ENCODE data around the gene DROSHA.

Gene DROSHA

GRCh38 chr5:31531543-31531887, 378 bp downstream of the DROSHA start:
- peaks cover 15% of the 10 kb centered on the region for H3K4me1 ChIP-seq (ENCODE audit: control insufficient read depth, insufficient read depth, low read length)
- WGBS, 2 experiments: 0 to 1% methylated on average over 13 of the region's 13 CpGs
- H3K36me3 ChIP-seq (ENCODE audit: control insufficient read depth, insufficient read depth, low read length): peaks cover 35% of the 10 kb centered on the region
- H3K9me3 ChIP-seq (ENCODE audit: control insufficient read depth, low read length): no peaks in the 10 kb centered on the region
- H3K4me3 ChIP-seq (ENCODE audit: insufficient read depth, low read depth, low read length): peak overlapping the region; percentile 78
- H3K27ac ChIP-seq (ENCODE audit: insufficient read depth, low read depth, low read length, poor library complexity, severe bottlenecking): peak overlapping the region; percentile 61
- no peaks in the 10 kb centered on the region for H3K27me3 ChIP-seq (ENCODE audit: control insufficient read depth, insufficient read depth, low read length, poor library complexity, severe bottlenecking)

GRCh38 chr5:31530541-31531265, 1.2 kb downstream of the DROSHA start:
- peaks cover 15% of the 10 kb centered on the region for H3K4me1 ChIP-seq (ENCODE audit: control insufficient read depth, insufficient read depth, low read length)
- H3K36me3 ChIP-seq (ENCODE audit: control insufficient read depth, insufficient read depth, low read length): peaks cover 43% of the 10 kb centered on the region
- no peaks in the 10 kb centered on the region for H3K9me3 ChIP-seq (ENCODE audit: control insufficient read depth, low read length)
- H3K27ac ChIP-seq (ENCODE audit: insufficient read depth, low read depth, low read length, poor library complexity, severe bottlenecking): no peak overlapping the region
- 81 to 84% methylated on average over 9 of the region's 9 CpGs for WGBS, 2 experiments
- no peaks in the 10 kb centered on the region for H3K27me3 ChIP-seq (ENCODE audit: control insufficient read depth, insufficient read depth, low read length, poor library complexity, severe bottlenecking)
- peak overlapping the region; percentile 78 for H3K4me3 ChIP-seq (ENCODE audit: insufficient read depth, low read depth, low read length)

- Histone ChIP-seq H3K36me3 (ENCODE audit: control insufficient read depth, insufficient read depth, low read length) (peaks cover 39% of the 10 kb centered on the region), H3K4me1 (ENCODE audit: control insufficient read depth, insufficient read depth, low read length) (no peaks in the 10 kb centered on the region), H3K27ac (ENCODE audit: insufficient read depth, low read depth, low read length, poor library complexity, severe bottlenecking) (no peak overlapping the region), H3K9me3 (ENCODE audit: control insufficient read depth, low read length) (no peaks in the 10 kb centered on the region), H3K27me3 (ENCODE audit: control insufficient read depth, insufficient read depth, low read length, poor library complexity, severe bottlenecking) (no peaks in the 10 kb centered on the region), H3K4me3 (ENCODE audit: insufficient read depth, low read depth, low read length) (no peak overlapping the region)
- 89 to 97% methylated on average over 3 to 4 of the region's 4 CpGs for WGBS, 2 experiments
These were observed 8.9 kb downstream of the DROSHA start for GRCh38 chr5:31523041-31523440.

- Histone ChIP-seq H3K27me3 (ENCODE audit: control insufficient read depth, insufficient read depth, low read length, poor library complexity, severe bottlenecking) (no peaks in the 10 kb centered on the region), H3K36me3 (ENCODE audit: control insufficient read depth, insufficient read depth, low read length) (peaks cover 16% of the 10 kb centered on the region), H3K4me3 (ENCODE audit: insufficient read depth, low read depth, low read length) (no peak overlapping the region), H3K4me1 (ENCODE audit: control insufficient read depth, insufficient read depth, low read length) (no peaks in the 10 kb centered on the region), H3K9me3 (ENCODE audit: control insufficient read depth, low read length) (no peaks in the 10 kb centered on the region), H3K27ac (ENCODE audit: insufficient read depth, low read depth, low read length, poor library complexity, severe bottlenecking) (no peak overlapping the region)
- 87 to 97% methylated on average over 1 of the region's 1 CpG for WGBS, 2 experiments
These were observed 15.1 kb downstream of the DROSHA start for GRCh38 chr5:31516802-31517201.

- Histone ChIP-seq H3K9me3 (ENCODE audit: control insufficient read depth, low read length) (no peaks in the 10 kb centered on the region), H3K4me1 (ENCODE audit: control insufficient read depth, insufficient read depth, low read length) (no peaks in the 10 kb centered on the region), H3K36me3 (ENCODE audit: control insufficient read depth, insufficient read depth, low read length) (peaks cover 24% of the 10 kb centered on the region), H3K27ac (ENCODE audit: insufficient read depth, low read depth, low read length, poor library complexity, severe bottlenecking) (no peak overlapping the region), H3K27me3 (ENCODE audit: control insufficient read depth, insufficient read depth, low read length, poor library complexity, severe bottlenecking) (no peaks in the 10 kb centered on the region), H3K4me3 (ENCODE audit: insufficient read depth, low read depth, low read length) (no peak overlapping the region)
- WGBS, 2 experiments: 91 to 92% methylated on average over 4 of the region's 4 CpGs
These were observed 20.6 kb downstream of the DROSHA start for GRCh38 chr5:31511305-31511704.

- no peaks in the 10 kb centered on the region for H3K4me1 ChIP-seq (ENCODE audit: control insufficient read depth, insufficient read depth, low read length)
- no peak overlapping the region for H3K4me3 ChIP-seq (ENCODE audit: insufficient read depth, low read depth, low read length)
- peaks cover 23% of the 10 kb centered on the region for H3K36me3 ChIP-seq (ENCODE audit: control insufficient read depth, insufficient read depth, low read length)
- WGBS, 2 experiments: 96% methylated on average over 10 of the region's 10 CpGs
- no peaks in the 10 kb centered on the region for H3K27me3 ChIP-seq (ENCODE audit: control insufficient read depth, insufficient read depth, low read length, poor library complexity, severe bottlenecking)
- no peaks in the 10 kb centered on the region for H3K9me3 ChIP-seq (ENCODE audit: control insufficient read depth, low read length)
- no peak overlapping the region for H3K27ac ChIP-seq (ENCODE audit: insufficient read depth, low read depth, low read length, poor library complexity, severe bottlenecking)
These were observed 27.4 kb downstream of the DROSHA start for GRCh38 chr5:31504529-31504928.

- 98 to 99% methylated on average over 4 of the region's 4 CpGs for WGBS, 2 experiments
- H3K4me1 ChIP-seq (ENCODE audit: control insufficient read depth, insufficient read depth, low read length): no peaks in the 10 kb centered on the region
- H3K27ac ChIP-seq (ENCODE audit: insufficient read depth, low read depth, low read length, poor library complexity, severe bottlenecking): no peak overlapping the region
- H3K36me3 ChIP-seq (ENCODE audit: control insufficient read depth, insufficient read depth, low read length): peaks cover 28% of the 10 kb centered on the region
- H3K9me3 ChIP-seq (ENCODE audit: control insufficient read depth, low read length): no peaks in the 10 kb centered on the region
- no peak overlapping the region for H3K4me3 ChIP-seq (ENCODE audit: insufficient read depth, low read depth, low read length)
- no peaks in the 10 kb centered on the region for H3K27me3 ChIP-seq (ENCODE audit: control insufficient read depth, insufficient read depth, low read length, poor library complexity, severe bottlenecking)
These were observed 29.4 kb downstream of the DROSHA start for GRCh38 chr5:31502506-31502905.

- WGBS, 2 experiments: 96 to 97% methylated on average over 4 of the region's 4 CpGs
- no peak overlapping the region for H3K27ac ChIP-seq (ENCODE audit: insufficient read depth, low read depth, low read length, poor library complexity, severe bottlenecking)
- peaks cover 45% of the 10 kb centered on the region for H3K36me3 ChIP-seq (ENCODE audit: control insufficient read depth, insufficient read depth, low read length)
- H3K27me3 ChIP-seq (ENCODE audit: control insufficient read depth, insufficient read depth, low read length, poor library complexity, severe bottlenecking): no peaks in the 10 kb centered on the region
- H3K9me3 ChIP-seq (ENCODE audit: control insufficient read depth, low read length): no peaks in the 10 kb centered on the region
- H3K4me3 ChIP-seq (ENCODE audit: insufficient read depth, low read depth, low read length): no peak overlapping the region
- no peaks in the 10 kb centered on the region for H3K4me1 ChIP-seq (ENCODE audit: control insufficient read depth, insufficient read depth, low read length)
These were observed 31.6 kb downstream of the DROSHA start for GRCh38 chr5:31500256-31500655.

GRCh38 chr5:31496891-31497290, 35.0 kb downstream of the DROSHA start:
- H3K4me3 ChIP-seq (ENCODE audit: insufficient read depth, low read depth, low read length): no peak overlapping the region
- H3K27me3 ChIP-seq (ENCODE audit: control insufficient read depth, insufficient read depth, low read length, poor library complexity, severe bottlenecking): no peaks in the 10 kb centered on the region
- no peaks in the 10 kb centered on the region for H3K9me3 ChIP-seq (ENCODE audit: control insufficient read depth, low read length)
- peaks cover 51% of the 10 kb centered on the region for H3K36me3 ChIP-seq (ENCODE audit: control insufficient read depth, insufficient read depth, low read length)
- no peak overlapping the region for H3K27ac ChIP-seq (ENCODE audit: insufficient read depth, low read depth, low read length, poor library complexity, severe bottlenecking)
- WGBS, 2 experiments: 97 to 98% methylated on average over 6 of the region's 6 CpGs
- no peaks in the 10 kb centered on the region for H3K4me1 ChIP-seq (ENCODE audit: control insufficient read depth, insufficient read depth, low read length)

GRCh38 chr5:31496301-31496700, 35.6 kb downstream of the DROSHA start:
- H3K4me1 ChIP-seq (ENCODE audit: control insufficient read depth, insufficient read depth, low read length): no peaks in the 10 kb centered on the region
- H3K4me3 ChIP-seq (ENCODE audit: insufficient read depth, low read depth, low read length): no peak overlapping the region
- H3K36me3 ChIP-seq (ENCODE audit: control insufficient read depth, insufficient read depth, low read length): peaks cover 46% of the 10 kb centered on the region
- WGBS, 2 experiments: 92 to 100% methylated on average over 2 of the region's 2 CpGs
- H3K9me3 ChIP-seq (ENCODE audit: control insufficient read depth, low read length): no peaks in the 10 kb centered on the region
- no peaks in the 10 kb centered on the region for H3K27me3 ChIP-seq (ENCODE audit: control insufficient read depth, insufficient read depth, low read length, poor library complexity, severe bottlenecking)
- no peak overlapping the region for H3K27ac ChIP-seq (ENCODE audit: insufficient read depth, low read depth, low read length, poor library complexity, severe bottlenecking)

GRCh38 chr5:31495336-31495735, 36.6 kb downstream of the DROSHA start:
- 84 to 97% methylated on average over 3 to 4 of the region's 4 CpGs for WGBS, 2 experiments
- H3K27me3 ChIP-seq (ENCODE audit: control insufficient read depth, insufficient read depth, low read length, poor library complexity, severe bottlenecking): no peaks in the 10 kb centered on the region
- no peaks in the 10 kb centered on the region for H3K9me3 ChIP-seq (ENCODE audit: control insufficient read depth, low read length)
- no peaks in the 10 kb centered on the region for H3K4me1 ChIP-seq (ENCODE audit: control insufficient read depth, insufficient read depth, low read length)
- peaks cover 41% of the 10 kb centered on the region for H3K36me3 ChIP-seq (ENCODE audit: control insufficient read depth, insufficient read depth, low read length)
- H3K27ac ChIP-seq (ENCODE audit: insufficient read depth, low read depth, low read length, poor library complexity, severe bottlenecking): no peak overlapping the region
- H3K4me3 ChIP-seq (ENCODE audit: insufficient read depth, low read depth, low read length): no peak overlapping the region

Measured in ectodermal cell (in vitro differentiated cells).